Measurements from ENCODE around the gene ZNF724.

DNA sequence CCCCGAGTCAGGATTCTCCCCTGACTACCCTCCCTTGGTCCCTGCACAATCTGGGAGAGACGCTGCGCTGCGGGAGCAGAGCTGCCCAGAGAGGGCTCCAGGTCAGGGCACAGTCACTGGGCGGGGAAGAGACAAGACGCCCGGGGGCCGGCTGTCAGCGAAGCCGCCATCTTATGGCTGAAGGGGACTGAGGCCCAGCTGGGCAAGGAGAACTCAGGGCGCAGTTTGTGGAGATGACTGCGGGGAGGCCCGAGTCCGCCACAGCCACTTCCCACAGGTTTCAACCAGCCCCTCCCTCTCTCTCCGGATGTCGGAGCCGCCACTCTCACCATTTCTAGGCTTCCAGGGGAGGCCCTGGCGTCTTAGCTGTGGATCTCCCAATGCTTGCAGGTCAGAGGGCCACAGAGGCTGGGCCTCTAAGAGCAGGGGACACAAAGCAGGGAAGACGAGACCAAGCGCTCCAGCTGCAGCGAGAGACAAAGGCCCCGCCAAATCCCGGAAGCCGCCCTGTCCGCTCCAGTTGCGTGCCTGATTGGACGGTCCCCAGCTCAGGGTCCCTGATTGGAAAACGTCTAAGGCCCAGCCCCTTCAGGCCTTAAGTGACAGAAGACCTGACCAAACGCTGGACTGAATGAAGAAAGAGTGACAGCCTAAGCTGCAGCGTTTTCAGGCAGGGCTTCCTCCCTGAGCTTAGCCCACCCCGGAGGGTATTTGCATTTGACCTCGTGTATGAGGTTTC lies at the start of gene ZNF724:
- no peak for TF ChIP-seq CTCF (IDR thresholded peaks at IDR 0.05)
- peak; percentile 60 to 86 for TF ChIP-seq POLR2AphosphoS5 (IDR thresholded peaks at IDR 0.05; ENCODE audit: insufficient read depth in 1 of 2, low read depth in 1 of 2)
- no peak for TF ChIP-seq POLR2A (IDR thresholded peaks at IDR 0.05)
